HG03064 (cell line): ENCODE results near the gene LTC4S.

ENCODE experiments used
- ATAC-seq: cut with Tn5 transposase; IDR thresholded peaks from one replicate; pipeline ENCODE4 v1.9.1; 2021; ENCODE audit warnings: low read depth; ENCODE audit not compliant: unreplicated experiment

LTC4S gene

GRCh38 chr5:179805070-179805528 lies 11.3 kb downstream of the LTC4S start:
- no peak for ATAC-seq

DNA sequence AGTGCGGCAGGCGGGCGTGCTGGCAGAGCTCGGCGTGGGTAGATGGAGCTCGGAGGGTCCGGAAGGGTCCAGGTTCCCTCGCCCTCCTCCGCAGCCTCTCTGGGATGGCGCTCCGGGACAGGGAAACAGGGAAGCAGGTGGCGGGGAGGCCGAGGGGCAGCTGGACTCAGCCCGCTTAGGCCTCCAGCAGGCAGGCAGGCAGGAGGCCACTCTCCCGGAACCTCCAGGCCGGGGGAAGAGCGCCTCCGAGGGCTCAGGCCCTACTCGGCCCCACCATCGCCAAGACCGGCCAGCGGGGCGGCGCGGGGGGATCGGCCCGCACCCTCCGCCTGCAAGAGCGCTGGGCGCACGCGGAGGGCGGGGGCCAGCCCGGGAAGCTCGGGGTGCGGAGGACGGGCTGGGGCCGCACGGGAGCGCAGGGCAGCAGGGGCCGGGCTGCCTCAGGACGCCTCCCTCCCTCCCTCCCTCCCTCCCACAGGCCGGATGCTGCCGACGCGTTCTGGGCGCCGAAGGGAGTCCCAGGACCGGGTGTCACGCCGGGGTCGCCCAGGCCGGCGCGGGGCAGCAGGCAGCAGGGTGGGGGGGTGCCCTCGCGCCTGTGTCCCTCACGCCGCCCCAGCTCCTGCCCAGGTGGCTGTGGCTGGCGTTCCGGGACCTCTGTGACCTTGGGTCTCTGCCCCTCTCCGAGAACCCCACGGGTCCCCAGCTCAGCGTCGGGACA lies 11.9 kb downstream of the LTC4S start:
- peak; percentile 22 for ATAC-seq

DNA sequence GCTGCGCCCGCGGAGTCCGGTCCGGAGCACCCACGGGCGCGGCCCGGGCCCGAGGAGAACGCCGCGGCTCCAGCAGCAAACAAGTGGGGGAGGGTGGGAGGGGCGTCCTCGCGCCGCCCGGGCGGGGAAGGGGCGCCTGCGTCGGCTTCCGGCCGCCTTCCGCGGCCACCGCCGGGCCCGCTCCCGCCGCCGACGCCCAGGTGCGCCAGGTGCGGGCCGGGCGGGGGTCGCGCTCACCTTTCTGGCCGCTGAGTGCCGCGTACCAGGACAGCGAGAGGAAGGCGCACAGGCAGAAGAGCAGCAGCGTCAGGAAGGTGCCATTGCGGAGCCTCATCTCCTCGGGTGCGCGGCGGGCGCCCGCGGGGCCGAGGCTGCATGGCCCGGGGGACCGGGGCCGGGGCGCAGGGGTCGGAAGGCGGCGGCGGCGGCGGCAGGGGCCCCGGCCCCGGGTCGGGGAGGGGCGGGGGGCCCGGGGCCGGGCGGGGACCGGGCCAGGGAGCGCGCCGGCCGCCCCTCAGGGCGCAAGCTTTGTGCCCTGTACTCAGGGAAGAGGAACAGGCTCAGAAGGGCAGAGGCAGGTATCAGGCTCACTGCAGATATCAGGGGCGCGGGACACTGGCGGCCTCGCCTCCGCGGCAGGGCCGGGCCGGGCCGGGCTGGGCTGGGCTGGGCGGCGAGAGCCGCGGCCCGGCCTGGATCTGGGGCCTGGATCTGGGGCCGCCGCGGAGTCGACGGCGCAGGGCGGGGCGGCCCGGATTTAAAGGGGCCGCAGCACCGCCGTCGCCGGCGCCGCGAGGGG lies 12.7 kb downstream of the LTC4S start, which contains the start of gene MGAT4B:
Gene MGAT4B, minus strand, starts transcription at position 617 of the 799 bp plus-strand sequence. Its CDS starts 283 bp downstream, at position 334.
- peak; percentile 69 for ATAC-seq

- ATAC-seq, result no peak
These were observed 18.5 kb downstream of the LTC4S start for GRCh38 chr5:179812135-179812825.

DNA sequence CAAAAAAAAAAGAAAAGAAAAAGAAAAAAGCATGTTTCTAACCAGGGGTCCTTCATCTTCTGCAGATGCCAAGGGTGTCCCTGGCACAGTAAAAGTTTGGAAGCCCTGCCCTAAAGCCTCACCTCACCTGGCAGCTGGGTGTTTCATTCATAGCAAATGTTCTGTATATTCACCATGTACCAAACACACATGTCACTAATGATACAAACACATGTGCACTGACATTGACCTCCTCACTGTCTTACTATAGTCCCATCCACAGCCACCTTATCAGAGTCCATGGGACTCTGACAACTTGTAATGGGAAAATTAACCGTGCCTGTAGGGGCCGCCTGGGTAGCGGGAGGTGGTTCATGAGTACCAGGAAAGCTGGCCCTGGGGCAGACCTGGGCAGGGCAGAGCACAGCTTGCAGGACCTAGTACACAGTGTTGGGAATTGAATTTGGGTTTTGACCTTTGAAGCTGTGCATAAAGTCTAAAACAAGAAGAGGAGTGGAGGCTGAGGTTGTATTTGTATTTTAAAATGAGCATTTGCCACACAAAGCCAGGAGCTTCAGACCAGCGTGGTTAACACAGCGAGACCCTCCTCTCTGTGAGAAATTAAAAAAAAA lies 19.3 kb downstream of the LTC4S start:
- ATAC-seq, result no peak

DNA sequence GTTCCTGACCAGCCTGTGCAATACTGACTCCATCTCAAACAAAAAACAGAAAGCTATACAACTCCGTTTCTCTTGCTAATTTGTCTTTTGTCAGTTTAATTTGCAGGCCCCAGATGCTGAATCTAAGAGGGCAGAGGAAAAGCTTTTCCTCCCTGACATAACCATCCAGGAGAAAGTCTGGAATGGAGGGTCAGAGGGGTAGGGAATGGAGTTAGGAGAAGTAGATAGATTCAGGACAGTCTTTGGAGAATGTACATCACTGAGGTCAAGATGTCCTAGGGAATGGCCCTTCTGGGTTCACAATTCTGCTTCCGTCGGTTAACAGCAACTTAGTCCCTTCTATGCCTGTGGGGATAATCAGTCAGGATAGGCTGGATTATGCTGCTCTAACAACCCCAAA lies 20.3 kb downstream of the LTC4S start:
- ATAC-seq, result no peak

DNA sequence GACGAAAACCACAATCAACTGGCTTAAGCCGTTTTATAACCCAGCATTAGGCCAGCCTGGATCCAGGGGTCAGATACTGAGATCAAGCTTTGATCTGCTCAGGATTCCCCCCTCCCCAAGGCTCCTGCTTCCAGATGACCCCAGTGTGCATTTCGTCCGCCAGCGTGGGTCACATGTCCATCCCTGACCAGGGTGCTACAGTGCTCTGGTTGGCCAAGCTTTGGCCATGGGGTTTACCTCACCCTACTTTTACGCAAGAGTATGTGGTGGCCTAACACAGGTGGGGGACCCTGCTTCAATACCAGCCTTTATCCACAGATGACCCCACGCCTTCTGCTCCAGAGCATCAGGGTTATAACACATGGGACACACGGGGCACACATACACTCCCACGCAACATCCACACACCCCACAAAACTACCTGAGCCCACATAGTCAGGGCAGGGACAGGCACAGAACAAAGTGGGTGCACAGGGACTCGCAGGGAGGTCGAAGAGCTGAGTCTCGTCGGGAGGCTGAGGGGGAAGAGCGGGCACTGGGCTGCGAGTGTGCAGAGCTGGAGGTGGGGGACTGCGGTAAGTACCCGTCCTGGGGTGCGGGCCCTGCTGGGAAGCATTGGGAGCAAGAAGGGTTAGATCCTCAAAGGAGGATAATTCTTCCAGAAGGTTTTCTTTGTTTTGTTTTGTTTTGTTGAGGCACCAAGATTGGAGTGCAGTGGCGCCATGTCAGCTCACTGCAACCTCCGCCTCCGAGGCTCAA lies 21.9 kb downstream of the LTC4S start:
- no peak for ATAC-seq

DNA sequence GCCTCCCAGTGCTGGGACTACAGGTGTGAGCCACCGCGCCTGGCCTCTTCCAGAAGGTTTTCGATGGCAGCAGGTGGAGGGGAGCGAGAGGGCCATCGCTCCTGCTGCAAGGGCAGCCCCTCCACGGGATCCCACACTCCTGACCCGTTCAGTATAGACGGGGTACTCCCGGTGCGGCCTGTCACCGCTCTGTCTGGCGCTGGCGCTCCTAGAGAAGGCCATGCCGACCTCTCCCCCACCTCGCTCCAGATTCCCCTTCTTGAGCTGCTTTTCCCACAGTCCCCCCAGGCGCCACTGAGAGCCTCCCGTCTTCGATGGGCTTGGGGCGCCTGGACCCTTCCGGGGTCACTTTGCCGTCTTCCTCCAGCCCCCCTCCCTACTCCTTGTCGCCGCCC lies 22.6 kb downstream of the LTC4S start:
- ATAC-seq, result no peak

- ATAC-seq, result no peak
These were observed 23.1 kb downstream of the LTC4S start for GRCh38 chr5:179816796-179817469.

- ATAC-seq, result no peak
These were observed 23.7 kb downstream of the LTC4S start for GRCh38 chr5:179817470-179817840.

DNA sequence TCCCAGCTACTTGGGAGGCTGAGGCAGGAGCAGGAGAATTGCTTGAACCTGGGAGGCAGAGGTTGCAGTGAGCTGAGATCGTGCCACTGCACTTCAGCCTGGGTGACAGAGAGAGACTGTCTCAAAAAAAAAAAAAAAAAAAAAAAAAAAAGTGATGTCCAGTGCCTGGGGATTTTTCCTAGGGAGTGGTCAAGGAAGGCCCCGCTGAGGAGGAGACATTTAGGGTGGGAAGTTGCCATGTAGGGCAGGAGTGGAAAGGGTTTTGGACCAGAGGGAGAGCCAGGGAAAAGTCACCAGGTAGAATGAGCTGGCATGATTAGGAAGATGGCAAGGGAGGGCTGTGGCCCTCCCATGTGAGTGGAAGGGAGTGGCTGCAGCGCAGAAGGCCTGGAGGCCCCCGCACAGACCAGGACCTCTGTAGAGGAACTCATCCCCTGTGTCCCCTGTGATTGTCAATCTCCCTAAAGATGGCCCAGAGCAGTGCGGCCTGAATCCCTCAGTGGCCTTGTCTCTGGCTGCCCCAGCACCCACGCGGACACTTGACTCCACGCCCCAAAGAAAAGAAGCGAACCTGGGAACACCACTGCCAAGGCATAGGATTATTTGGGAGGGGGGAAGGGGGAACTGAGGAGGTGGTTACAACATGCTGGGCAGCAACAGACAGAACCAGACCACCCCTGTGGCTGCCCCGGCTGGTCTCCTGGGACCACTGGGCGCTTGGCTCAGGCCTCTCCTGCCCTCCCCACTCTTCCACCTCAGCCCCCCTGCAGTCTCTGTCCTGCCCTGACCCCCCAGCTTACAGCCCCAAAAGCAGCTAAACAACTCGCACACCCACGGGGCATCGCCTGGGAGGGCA lies 24.3 kb downstream of the LTC4S start:
- ATAC-seq, result no peak

- peak; percentile 43 for ATAC-seq
These were observed 25.0 kb downstream of the LTC4S start for GRCh38 chr5:179818746-179819295.

- ATAC-seq, result no peak
These were observed 25.7 kb downstream of the LTC4S start for GRCh38 chr5:179819296-179820126.

GRCh38 chr5:179820127-179820482 lies 26.3 kb downstream of the LTC4S start:
- no peak for ATAC-seq

DNA sequence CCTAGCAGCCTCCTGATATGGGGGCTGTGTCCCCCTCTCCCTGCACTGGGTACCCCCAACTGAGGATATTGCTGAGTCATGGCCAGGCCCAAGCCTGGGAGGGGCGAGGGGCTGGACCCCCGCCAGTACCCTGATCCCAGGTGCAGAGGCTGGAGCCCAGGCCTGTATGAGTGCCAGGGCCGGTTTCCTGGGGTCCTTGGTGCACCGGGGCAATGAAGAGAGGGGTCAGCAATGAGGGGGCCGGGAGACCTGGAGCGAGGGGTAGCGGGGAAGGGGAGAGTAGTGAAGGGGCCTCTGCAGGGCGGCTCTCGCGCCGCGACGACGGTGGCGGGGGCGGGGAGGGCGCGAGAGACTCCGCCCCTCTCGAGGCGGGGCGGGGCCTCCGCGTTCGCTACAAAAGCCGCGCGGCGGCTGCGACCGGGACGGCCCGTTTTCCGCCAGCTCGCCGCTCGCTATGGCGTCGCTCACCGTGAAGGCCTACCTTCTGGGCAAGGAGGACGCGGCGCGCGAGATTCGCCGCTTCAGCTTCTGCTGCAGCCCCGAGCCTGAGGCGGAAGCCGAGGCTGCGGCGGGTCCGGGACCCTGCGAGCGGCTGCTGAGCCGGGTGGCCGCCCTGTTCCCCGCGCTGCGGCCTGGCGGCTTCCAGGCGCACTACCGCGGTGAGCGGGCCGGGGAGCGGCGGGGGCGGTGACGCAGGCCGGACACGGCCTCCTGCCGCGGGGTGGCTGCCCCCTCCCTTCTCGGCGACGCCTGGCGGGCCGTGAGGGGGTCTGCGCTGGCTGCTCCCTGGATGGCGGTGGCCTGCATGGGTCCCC lies 26.9 kb downstream of the LTC4S start, which contains the start of gene SQSTM1:
Gene SQSTM1, plus strand, starts transcription at position 423 of the 815 bp plus-strand sequence. Its CDS starts 32 bp downstream, at position 455.
- ATAC-seq, result peak; percentile 41

DNA sequence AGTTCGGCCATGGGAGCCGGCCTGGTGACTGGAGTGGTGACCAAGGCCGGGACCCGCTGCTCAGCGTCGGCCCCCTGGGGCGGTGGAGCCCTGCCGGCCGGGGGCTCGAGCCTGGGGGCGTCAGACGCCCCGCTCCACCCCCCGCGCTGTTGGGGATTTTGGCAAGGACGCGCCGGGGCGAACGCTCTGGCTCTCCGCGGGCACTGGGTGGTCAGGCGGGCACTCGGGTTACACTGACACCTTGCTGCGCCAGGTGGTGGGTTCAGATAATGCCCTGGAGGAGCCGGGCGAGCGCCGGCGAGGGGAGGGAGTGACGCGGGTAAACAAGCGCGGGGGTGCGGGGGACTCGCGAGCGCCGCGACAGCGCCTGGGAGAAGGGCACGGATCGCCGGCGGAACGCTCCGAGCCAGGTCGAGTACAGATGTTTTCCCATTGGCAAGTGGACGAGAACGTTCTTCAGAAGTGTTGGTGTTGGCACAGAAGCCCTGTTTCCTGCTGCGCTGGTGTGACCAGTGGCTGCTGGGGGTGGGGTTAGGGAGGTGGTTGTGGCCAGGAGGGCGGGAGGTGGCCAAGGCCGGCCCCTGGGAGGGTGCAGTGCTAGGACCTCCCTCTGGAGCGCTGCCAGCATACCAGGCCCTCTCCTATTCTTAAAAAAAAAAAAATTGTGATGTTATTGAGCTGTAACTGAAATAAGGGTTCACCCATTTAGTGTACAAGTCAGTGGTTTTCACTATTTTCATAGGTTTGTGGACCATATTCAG lies 27.7 kb downstream of the LTC4S start:
- ATAC-seq, result peak; percentile 42
